Transverse colon (tissue), 4 donors: Measurements from ENCODE around the gene YAP1. TPM values are rescaled to one million over a fixed set of nuclear protein-coding genes. Genes with fewer than 3 reads are reported as not detected.
A peak's percentile ranks its signal among the peaks of the same experiment; 100 is the strongest.

Experiments used
- DNase-seq: peaks from one replicate; pipeline ENCODE4 v3.0.0-alpha.2; 2019
- H3K27ac ChIP-seq, 4 donors: fragments of 200-600 bp; sonication (generic); 2 replicates each; pipeline ENCODE4 v1.5.1; 2016 to 2018; ENCODE audit warnings: inconsistent platforms in 4 of 4
- H3K27me3 ChIP-seq: fragments of 200-600 bp; sonication (generic); 2 replicates; pipeline ENCODE4 v1.5.1; 2017; ENCODE audit warnings: inconsistent platforms
- H3K36me3 ChIP-seq, 4 donors: fragments of 200-600 bp; sonication (generic); 2 replicates each; pipeline ENCODE4 v1.5.1; 2017 to 2019; ENCODE audit warnings: inconsistent platforms in 4 of 4
- H3K4me1 ChIP-seq, 4 donors: fragments of 200-600 bp; sonication (generic); 2 replicates each; pipeline ENCODE4 v1.5.1; 2017 to 2020; ENCODE audit warnings: inconsistent platforms in 4 of 4
- H3K4me3 ChIP-seq, 4 donors: fragments of 200-600 bp; sonication (generic); 1 replicate in 1 of 4; 2 replicates in 3 of 4; pipeline versions ENCODE4 v1.5.1 to v1.6.1; 2017 to 2019; ENCODE audit warnings: inconsistent platforms in 4 of 4
- H3K9me3 ChIP-seq, 2 donors: fragments of 200-600 bp; sonication (generic); 2 replicates each; pipeline ENCODE4 v1.5.1; 2017 to 2019; ENCODE audit warnings: inconsistent platforms in 2 of 2
- EP300 ChIP-seq: sonication (generic); formaldehyde crosslinking; IDR thresholded peaks from one replicate; pipeline ENCODE4 v1.6.1; 2017; ENCODE audit warnings: antibody characterized with exemption, low read depth
- POLR2A ChIP-seq: fragments of 450-650 bp; IDR thresholded peaks from one replicate; pipeline ENCODE4 v1.6.1; 2016; ENCODE audit warnings: antibody characterized with exemption, mild to moderate bottlenecking, moderate library complexity
- POLR2AphosphoS5 ChIP-seq, 3 donors: sonication (generic); formaldehyde crosslinking; IDR thresholded peaks; one replicate each; pipeline ENCODE4 v1.6.1; 2016; ENCODE audit warnings: antibody characterized with exemption in 3 of 3
- WGBS, 2 donors: methylation state at CpG; one replicate each; pipeline ENCODE4 v1.1.5; 2018; ENCODE audit warnings: low coverage in 1 of 2; 5-methylcytosine and 5-hydroxymethylcytosine counted together
- in situ Hi-C, 4 donors: fragments of 200-750 bp; cut with MboI; loops; one replicate each; pipeline versions ENCODE4 v1.15.0 to v1.15.1; 2017; ENCODE audit warnings: low sequenced_read_pairs in 3 of 4, low pct_ligation_motif_present in 1 of 4, low pct_unique_long_range_greater_than_20kb in 1 of 4
- intact Hi-C: fragments of 100-400 bp; cut with DNase I; formaldehyde crosslinking; loops from one replicate; pipeline ENCODE4 v1.15.1; 2023; ENCODE audit warnings: low total_unique reads
- total RNA-seq, 4 donors: library from RNA; depleted of rRNA; stranded (reverse); fragments of >200 nt; gene quantifications; one replicate each; pipeline ENCODE4 v1.1.0, GENCODE V29; 2016
- TF ChIP-seq, protein P1 (sequence below), 5 experiments: fragments of 200-600 bp in 3 of 5; fragments of 450-650 bp in 2 of 5; sonication (generic) in 3 of 5; IDR thresholded peaks; 1 replicate in 2 of 5; 2 replicates in 3 of 5; pipeline ENCODE4 v1.5.1; 2016 to 2017; ENCODE audit warnings: antibody characterized with exemption in 5 of 5, inconsistent platforms in 3 of 5, mild to moderate bottlenecking in 2 of 5, moderate library complexity in 1 of 5

Gene YAP1
- total RNA-seq, 4 donors from 2014 or later, result 90.5 to 163 (median 105) TPM

DNA sequence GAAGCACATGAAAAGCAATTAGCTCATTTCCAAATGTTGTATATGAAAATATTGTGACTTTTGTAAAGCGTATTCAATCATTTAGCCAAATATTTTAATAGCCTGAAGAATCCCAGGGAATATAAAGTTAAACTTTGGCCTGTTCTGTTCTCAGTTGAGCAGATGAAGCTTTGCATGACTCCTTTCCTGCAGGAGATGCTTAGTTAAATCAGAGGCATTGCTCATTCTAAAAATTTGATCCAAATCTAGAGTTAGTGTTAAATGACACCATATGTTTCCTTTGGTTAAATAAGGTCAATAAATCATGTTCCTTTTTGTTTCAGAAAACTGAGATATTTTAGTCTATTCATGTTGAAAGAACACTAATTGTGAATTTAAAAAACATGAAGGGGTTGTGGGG is 155.9 kb downstream of the YAP1 start:
- 90% methylated on average over 1 of the region's 1 CpG; no CpG with 5 or more reads in 1 of the 2 donors for WGBS, 2 donors
- TF ChIP-seq POLR2A (no peak), EP300 (no peak), POLR2AphosphoS5 (IDR thresholded peaks at IDR 0.05) (no peak)
- TF ChIP-seq, protein P1, sequence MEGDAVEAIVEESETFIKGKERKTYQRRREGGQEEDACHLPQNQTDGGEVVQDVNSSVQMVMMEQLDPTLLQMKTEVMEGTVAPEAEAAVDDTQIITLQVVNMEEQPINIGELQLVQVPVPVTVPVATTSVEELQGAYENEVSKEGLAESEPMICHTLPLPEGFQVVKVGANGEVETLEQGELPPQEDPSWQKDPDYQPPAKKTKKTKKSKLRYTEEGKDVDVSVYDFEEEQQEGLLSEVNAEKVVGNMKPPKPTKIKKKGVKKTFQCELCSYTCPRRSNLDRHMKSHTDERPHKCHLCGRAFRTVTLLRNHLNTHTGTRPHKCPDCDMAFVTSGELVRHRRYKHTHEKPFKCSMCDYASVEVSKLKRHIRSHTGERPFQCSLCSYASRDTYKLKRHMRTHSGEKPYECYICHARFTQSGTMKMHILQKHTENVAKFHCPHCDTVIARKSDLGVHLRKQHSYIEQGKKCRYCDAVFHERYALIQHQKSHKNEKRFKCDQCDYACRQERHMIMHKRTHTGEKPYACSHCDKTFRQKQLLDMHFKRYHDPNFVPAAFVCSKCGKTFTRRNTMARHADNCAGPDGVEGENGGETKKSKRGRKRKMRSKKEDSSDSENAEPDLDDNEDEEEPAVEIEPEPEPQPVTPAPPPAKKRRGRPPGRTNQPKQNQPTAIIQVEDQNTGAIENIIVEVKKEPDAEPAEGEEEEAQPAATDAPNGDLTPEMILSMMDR (IDR thresholded peaks at IDR 0.05), result no peak
- intact Hi-C loops, result no loop called here
- DNase-seq, result no peak
- Histone ChIP-seq H3K27ac (no peak overlapping the region), H3K4me3 (no peak overlapping the region), H3K9me3 (no peaks in the 10 kb centered on the region), H3K27me3 (no peaks in the 10 kb centered on the region), H3K36me3 (no peaks in the 10 kb centered on the region), H3K4me1 (peaks cover 8 to 30% (median 15%) of the 10 kb centered on the region in 4 donors)
- in situ Hi-C loops, result loop anchor here in 1 of 4 donors (25.0 kb wide), 1 partner anchor 154 kb away; the partner anchor contains the start of gene YAP1

DNA sequence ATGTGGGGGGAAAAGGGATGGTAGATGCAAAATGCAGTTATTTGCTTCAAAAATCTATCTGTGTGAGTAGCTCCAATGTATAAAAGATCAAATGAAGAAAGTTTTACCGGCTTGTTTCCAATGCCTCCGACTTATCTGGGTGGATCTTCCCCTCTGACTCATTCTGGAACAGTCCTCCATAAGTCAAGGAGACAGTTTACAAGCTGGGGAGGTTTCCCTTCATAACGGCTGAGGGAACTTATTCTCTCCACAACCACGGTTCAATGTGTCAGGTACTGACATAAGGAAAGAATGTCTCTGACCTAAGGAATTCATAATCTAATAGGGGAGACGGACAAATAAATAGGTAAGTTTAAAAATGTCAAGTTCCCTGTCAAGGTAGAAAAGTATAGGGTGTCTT is 157.4 kb downstream of the YAP1 start:
- Histone ChIP-seq H3K4me1 (peaks cover 8 to 39% (median 15%) of the 10 kb centered on the region in 4 donors), H3K27me3 (no peaks in the 10 kb centered on the region), H3K4me3 (peak overlapping the region in 3 of 4 donors; percentile 37 to 54 (median 38)), H3K9me3 (no peaks in the 10 kb centered on the region), H3K36me3 (no peaks in the 10 kb centered on the region), H3K27ac (peak overlapping the region; percentile 81 to 88 (median 85))
- intact Hi-C loops (no loop called here), in situ Hi-C loops (loop anchor here in 1 of 4 donors (25.0 kb wide), 1 partner anchor 155 kb away; the partner anchor contains the start of gene YAP1)
- no peak for TF ChIP-seq EP300
- peak in 2 of 3 donors; percentile 53 to 68 for TF ChIP-seq POLR2AphosphoS5 (IDR thresholded peaks at IDR 0.05)
- peak; percentile 35 for TF ChIP-seq POLR2A
- TF ChIP-seq, protein P1 (IDR thresholded peaks at IDR 0.05), result no peak
- no peak for DNase-seq
- 21 to 26% methylated on average over 5 of the region's 5 CpGs for WGBS, 2 donors

DNA sequence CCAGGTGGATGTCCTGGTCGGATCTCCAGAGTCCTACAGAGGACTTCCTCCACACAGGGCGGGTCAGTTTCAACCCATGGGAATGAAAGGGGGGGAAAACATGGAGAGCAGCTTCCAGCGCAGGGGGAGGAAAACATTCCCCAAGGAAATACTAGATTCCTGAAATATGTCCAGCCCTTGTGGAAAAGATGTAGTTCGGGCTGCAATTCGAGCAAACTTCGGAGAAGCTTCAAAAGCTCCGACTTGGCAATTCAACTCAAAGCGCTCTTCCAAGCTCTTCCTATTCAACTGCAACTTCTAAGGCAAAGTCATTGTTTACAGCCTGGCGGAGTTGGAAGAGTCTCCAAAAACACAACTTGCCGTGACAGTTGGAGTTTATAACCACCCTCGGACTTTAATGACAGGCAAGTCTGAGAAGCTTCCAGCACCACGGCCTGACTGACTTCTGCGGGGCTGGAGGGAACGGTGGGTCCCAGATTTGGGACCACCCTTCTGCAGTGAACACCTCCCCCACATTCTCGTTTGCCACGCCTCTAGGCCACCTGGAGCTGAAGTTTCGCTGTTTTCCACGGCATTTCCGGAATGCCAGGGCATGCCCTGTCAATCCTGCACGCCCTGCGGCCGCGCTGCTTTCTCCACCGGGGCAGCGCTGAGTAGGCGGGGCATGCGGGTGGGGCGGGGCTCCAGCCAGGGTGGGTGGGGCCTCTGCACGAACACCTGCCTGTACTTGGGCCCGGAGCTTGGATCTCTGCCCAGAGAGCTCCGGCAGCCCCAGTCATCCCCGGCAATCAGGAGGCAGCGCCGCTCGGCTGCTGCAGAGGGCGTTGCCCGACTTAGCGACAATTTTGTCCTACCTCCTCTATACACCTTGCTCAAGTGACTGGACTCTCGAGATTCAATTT is 158.1 kb downstream of the YAP1 start:
- in situ Hi-C loops (loop anchor here in 1 of 4 donors (25.0 kb wide), 1 partner anchor 156 kb away; the partner anchor contains the start of gene YAP1), intact Hi-C loops (no loop called here)
- H3K27me3 ChIP-seq, result no peaks in the 10 kb centered on the region
- no peaks in the 10 kb centered on the region for H3K9me3 ChIP-seq
- H3K27ac ChIP-seq, result peak overlapping the region; percentile 81 to 88 (median 85)
- DNase-seq, result peak; percentile 95
- H3K4me1 ChIP-seq, result peaks cover 8 to 43% (median 15%) of the 10 kb centered on the region in 4 donors
- no peaks in the 10 kb centered on the region for H3K36me3 ChIP-seq
- WGBS, 2 donors, result 17 to 38% methylated on average over 6 to 38 of the region's 39 CpGs
- TF ChIP-seq POLR2A (peak; percentile 50), POLR2AphosphoS5 (IDR thresholded peaks at IDR 0.05) (peak in 2 of 3 donors; percentile 66 to 75), EP300 (no peak)
- TF ChIP-seq, protein P1 (IDR thresholded peaks at IDR 0.05), result peak in 4 of 5 experiments; percentile 29 to 40 (median 34)
- peak overlapping the region; percentile 13 to 54 (median 38) for H3K4me3 ChIP-seq

DNA sequence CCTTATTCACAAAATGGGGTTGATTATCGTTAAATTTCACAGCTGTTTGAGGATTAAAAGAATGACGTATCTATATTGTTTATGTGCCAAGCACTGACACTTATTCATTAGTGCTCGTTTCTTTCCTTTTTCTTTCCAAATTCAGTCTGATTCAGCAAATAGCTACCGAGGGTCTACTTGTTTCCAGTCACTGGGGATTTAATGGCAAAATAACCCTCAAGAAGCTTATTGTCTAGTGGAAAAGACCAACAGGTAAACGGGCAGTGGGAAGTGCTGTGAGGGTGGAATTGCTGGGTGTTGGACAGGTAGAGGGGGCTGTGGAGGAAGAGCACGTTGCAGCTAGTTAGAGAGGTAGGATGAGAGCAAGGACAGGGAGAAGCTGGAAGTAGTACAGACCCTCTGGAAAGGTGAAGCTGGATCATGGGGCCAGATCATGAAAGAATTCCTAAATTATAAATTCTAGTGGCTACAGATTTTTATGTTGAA is 158.8 kb downstream of the YAP1 start:
- DNase-seq, result no peak
- Histone ChIP-seq H3K27ac (peak overlapping the region; percentile 72 to 86 (median 76)), H3K27me3 (no peaks in the 10 kb centered on the region), H3K36me3 (no peaks in the 10 kb centered on the region), H3K9me3 (no peaks in the 10 kb centered on the region), H3K4me1 (peaks cover 8 to 43% (median 15%) of the 10 kb centered on the region in 4 donors), H3K4me3 (peak overlapping the region in 3 of 4 donors; percentile 37 to 54 (median 38))
- no peak for TF ChIP-seq POLR2A
- TF ChIP-seq, protein P1 (IDR thresholded peaks at IDR 0.05), result no peak
- TF ChIP-seq EP300, result no peak
- TF ChIP-seq POLR2AphosphoS5 (IDR thresholded peaks at IDR 0.05), result no peak
- in situ Hi-C loops, result loop anchor here in 1 of 4 donors (25.0 kb wide), 1 partner anchor 157 kb away; the partner anchor contains the start of gene YAP1
- 9 to 10% methylated on average over 6 of the region's 6 CpGs for WGBS, 2 donors
- intact Hi-C loops, result no loop called here
